ENCODE data around the gene PDYN. TPM values are rescaled to one million over a fixed set of nuclear protein-coding genes. Genes with fewer than 3 reads are reported as not detected.

Gene PDYN
- total RNA-seq = not detected in 2 replicates

GRCh38 chr20:1993986-1994385 is at the start of gene PDYN:
PDYN (minus strand) TSS chr20:1994058; CDS start chr20:1983084, 10,974 bp downstream.

Other genes with a start within 250 kb of the PDYN start
- 11.7 and 20.1 TPM in 2 replicates for gene SIRPA, start 98.7 kb downstream of the PDYN start, total RNA-seq
- 6.7 and 16.4 TPM in 2 replicates for gene STK35, start 107.8 kb upstream of the PDYN start, total RNA-seq

Measured in cardiac atrium fibroblast (primary cell).